Measurements from ENCODE around the gene CHI3L1.

The CHI3L1 gene

DNA sequence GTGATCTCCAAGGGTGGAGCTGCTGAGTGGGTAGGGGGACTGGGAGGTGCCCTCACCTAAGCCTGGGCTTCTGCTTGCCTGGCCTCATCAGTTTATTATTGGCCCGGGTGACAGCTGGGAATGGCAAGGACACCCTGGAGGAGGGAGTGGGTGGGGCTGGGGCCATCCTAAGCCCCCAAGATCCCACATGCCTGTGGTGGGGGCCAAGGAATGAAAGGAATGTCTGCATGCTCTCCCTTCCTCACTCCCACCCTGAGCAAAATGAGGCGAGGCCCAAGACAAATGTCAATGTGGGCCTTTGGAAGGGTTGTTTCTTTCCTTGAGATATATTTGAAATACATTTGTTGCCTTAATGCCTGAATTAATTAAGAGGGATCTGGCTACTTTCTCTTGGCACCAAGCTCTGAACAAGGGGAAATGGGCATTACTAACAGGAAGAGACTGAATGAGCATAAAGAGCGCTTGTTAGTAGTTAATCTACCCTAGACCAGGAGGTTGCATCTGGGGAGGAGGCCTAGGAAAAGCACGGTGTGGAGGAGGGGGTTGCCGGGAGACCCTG lies 19.7 kb upstream of the CHI3L1 start:
- DNase-seq (ENCODE audit: low read depth in 2 of 2) = no peak

DNA sequence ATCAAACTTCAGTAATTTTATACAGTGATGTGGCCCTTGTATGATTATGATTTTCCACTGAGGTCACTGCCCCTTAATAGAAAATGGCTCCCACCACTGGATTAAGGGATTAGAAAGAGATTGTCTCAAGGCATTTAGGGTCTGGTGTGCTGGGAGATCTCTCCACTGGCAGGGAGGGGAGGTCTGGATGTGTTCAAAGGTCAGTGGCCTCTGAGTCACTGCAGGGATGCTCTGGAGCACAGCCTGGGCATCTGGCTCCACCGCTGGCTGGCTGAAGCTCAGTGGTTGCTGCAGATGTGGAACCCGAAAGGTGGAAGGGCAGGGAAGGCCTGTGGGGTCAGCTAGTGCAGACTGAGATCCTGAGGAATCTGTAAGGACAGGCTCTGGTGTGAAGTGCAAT lies 18.3 kb upstream of the CHI3L1 start:
- no peak for DNase-seq (ENCODE audit: low read depth in 2 of 2)

DNA sequence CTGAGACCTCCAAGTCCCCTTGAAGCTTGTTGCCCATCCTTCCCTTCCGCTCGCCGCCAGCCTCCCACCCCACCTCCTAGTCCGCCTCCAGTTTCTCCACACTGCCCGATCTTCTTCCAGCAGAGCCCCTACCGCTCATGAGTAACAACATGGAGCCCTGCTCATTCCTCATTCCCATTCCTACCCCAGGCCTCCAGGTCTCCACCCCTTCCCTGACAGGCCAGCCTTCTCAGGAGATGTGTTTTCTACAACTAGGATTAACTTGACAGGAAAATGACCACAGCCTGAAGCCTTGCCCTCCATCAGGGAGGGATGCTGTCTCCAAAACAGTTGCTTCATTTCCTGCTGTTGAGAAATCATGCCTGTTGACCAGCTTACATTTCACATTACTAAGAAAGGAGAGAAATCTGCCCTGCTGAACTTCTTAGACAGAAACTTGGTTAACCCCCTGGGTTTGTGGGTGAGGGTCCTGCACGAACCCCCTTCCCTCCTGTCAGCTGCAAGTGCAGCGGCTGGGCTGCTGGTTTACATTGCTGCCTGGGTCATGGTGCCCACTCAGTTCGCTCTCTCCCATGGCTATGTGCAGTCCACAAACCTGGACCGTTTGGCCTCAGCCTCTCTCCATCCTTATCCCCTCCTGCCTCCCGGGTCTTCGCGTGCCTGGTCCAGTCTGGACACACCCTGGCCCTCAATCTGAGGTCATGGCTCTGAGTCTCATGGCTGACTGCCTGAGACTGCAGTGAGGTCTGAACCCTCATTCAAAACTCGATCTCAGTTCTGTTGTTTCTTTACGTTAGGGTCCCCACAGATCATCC lies 16.1 kb upstream of the CHI3L1 start:
- no peak for DNase-seq (ENCODE audit: low read depth in 2 of 2)

- no peak for DNase-seq (ENCODE audit: low read depth in 2 of 2)
Measured at GRCh38 chr1:203201516-203202205, 15.2 kb upstream of the CHI3L1 start.

DNA sequence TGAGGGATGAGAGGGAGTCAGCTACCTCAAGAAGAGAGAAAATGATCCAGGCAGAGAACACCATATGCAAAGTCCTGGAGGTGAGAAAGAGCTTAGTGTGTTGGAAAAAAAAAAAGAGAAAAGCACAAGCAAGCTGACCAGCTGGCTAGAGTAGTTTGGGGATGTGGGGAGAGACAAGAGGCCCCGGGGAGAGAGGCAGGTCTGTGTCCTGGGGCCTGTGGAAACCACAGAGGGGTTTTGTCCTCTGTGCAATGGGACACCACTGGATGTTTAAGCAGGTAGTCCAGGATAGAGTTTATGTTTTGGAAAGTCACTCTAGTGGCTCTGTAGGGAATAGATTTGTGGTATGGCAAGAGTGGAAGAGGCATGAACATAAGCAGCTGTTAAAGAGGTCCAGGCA lies 14.4 kb upstream of the CHI3L1 start:
- no peak for DNase-seq (ENCODE audit: low read depth in 2 of 2)

DNA sequence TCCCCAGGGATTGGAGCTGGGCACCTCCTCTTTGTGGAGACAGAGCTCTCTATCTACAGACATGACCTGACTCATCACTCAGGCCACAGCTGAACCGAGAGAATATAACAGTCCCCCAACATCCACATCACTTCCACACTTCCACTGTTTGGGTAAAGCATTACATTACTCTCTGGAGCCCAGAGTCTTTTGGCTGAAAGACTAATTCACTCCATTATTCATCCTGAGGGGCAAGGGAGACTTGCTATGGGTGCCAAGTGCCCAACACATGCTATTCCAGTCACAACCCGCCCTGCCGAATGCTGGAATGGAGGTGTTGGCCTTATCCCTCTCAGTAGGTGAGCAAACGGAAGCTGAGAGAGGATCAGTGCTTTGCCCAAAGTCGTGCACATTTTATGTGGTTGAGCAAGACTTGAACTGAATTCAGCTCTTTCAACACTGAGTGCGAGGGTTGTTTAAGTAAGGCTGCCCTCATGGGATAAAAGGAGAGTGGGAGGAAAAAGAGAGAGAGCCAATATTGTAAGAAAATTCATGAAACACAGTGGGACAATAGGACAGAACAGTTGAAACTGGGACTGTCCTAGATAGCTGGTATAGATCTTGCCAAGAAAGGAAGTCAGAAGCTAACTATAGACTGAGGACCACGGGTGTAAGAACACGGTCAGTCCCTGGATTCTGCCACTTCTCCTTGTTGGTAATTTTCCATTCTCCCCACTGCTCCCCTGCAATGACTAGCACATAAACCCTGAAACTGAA lies 13.5 kb upstream of the CHI3L1 start:
- DNase-seq (ENCODE audit: low read depth in 2 of 2) = no peak

DNA sequence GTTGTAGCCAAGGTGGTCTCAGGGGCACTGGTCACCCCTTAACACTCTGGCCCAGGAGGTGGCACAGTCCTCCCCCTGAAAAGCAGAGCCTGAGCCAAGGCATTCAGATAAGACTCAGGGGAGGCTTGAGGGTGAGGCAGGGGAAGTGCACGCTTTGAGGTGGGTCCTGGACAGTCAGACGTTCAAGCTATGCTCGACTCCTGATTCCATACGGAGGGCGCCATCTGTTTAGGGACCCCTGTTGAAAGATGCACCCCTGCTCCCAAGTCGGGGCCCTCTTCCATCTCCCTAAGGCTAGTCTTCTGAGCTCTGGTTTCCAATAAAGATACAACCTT lies 12.9 kb upstream of the CHI3L1 start:
- no peak for DNase-seq (ENCODE audit: low read depth in 2 of 2)

DNA sequence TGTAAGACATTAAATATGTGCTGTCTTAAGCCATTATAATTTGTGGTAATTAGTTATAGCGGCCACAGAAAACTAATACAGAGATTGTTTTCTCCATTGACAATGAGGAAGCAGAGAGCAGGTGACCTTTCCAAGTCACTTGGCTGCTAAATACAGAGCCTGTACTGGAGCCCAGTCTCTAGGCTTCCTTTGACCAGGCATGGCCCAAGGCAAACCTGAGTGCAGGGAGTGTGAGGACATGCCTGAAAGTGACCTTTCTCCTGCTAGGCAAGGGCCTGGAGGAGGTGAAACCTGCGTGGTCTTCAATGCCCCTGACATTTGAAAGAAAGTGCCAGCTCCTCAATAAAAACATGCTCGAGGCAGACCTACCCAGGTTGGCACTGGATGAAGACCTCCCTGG lies 12.5 kb upstream of the CHI3L1 start:
- no peak for DNase-seq (ENCODE audit: low read depth in 2 of 2)

DNA sequence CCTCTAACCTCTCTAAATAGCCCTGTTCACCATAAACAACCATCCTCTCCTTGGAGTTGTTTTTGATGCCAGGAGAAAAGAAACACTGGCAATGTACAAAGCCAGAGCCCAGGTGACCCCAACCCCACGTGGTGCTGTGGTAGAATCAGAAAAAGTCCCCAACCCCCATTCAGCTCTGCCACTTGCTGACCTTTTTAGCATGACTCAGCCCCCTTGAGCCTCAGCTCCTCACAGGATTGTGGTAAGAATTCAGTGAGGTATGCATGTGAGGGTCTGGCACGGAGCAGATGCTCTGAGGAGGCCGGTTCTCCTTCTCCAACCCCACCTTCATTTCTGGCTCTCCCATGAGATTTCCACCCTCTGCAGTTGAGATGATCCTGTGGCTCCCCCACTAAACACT lies 11.1 kb upstream of the CHI3L1 start:
- DNase-seq (ENCODE audit: low read depth in 2 of 2) = no peak

DNA sequence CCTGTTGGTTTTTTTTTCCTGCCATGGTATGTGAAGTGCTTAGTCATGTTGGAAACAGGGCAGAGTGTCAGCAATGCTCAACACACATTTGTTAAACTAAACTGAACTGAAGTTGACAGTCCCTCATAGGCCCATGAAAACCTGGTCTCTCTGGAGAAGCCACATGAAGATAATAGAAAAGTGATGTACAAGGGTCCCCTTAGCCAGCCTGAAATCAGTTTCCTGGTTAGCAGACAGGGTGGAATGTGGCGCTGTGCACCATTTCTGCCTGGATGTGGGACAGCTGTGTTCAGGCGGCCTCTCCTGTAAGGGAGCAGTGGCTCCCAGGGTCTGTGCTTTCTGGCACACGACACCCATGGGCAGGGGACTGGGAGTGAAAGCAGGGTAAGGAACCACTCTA lies 9.9 kb upstream of the CHI3L1 start:
- DNase-seq (ENCODE audit: low read depth in 2 of 2) = no peak

DNA sequence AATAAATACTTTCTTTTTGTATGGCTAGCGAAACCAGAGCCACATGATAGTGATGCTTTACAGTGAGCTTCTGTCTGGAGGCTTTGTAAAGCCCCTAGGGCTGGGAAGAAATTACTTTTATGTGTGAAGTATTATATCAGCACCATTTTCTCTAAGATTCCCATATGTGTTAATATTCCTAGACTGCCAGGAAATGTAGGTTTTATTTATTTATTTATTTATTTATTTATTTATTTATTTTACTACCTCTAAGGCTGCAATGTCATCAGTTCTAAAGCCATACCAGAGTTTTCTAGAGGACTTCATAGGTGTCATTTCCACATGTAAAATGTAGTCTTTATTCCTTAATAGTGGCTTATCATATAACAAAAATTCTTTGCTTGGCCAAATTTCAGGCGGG lies 4.4 kb upstream of the CHI3L1 start:
- no peak for DNase-seq (ENCODE audit: low read depth in 2 of 2)

DNA sequence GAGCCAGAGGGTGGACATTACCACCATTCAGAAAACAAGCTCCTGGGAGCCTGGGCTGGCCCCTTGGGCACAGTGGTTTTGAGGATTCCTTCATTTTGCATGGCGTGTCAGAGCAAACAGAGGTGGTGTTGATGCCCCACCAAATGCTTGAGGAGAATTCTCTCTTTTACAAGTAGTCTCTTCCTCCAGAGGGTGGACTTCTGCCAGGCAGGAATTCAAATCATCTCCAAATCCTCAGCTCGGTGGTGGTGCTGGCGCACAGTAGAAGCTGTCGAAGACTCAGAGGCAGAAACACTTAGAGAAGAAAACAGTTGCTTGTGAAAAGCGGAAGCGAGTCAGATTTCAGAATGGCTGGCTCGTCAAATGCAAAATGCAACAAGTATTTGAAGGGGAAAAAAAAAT lies 3.4 kb upstream of the CHI3L1 start:
- DNase-seq (ENCODE audit: low read depth in 2 of 2) = no peak

- DNase-seq (ENCODE audit: low read depth in 2 of 2) = no peak
Measured at GRCh38 chr1:203188686-203189232, 2.3 kb upstream of the CHI3L1 start.

GRCh38 chr1:203187689-203188264 lies 1.3 kb upstream of the CHI3L1 start:
- DNase-seq (ENCODE audit: low read depth in 2 of 2) = no peak

DNA sequence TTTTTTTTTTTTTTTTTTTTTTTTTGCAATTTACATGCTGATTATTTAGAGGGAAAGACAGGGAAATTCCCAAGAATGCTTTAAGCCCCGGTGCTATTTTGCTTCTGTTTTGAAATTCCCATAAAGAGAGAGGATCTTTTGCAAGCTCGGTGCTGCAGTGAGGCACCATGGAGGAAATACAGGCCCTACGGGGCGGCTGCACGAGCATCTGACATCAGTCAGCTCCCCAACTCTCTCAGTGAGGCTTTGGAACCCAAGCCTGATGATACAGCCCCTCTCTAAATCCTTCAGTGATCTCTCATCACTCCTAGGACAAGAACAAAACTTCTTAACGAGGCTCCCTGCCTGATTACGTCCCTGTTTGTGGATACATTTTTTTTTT lies 791 bp upstream of the CHI3L1 start:
- no peak for DNase-seq (ENCODE audit: low read depth in 2 of 2)

DNA sequence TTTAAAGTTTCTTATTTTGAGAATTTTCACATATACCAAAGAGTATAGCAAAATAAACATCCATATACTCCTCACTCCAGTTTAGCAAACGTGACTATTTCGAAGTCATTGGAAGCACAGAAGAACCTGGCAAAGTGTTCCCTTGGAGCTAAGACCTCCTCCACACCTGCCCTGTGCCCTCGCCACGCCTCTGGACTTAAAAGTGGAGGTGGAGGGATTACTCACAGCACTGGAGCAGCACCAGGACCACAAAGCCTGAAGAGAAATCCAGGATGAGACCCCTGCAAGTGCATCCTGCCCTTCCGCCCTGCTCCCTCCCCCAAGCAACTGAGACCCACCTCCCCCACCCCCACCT lies 436 bp downstream of the CHI3L1 start:
- DNase-seq (ENCODE audit: low read depth in 2 of 2) = no peak

DNA sequence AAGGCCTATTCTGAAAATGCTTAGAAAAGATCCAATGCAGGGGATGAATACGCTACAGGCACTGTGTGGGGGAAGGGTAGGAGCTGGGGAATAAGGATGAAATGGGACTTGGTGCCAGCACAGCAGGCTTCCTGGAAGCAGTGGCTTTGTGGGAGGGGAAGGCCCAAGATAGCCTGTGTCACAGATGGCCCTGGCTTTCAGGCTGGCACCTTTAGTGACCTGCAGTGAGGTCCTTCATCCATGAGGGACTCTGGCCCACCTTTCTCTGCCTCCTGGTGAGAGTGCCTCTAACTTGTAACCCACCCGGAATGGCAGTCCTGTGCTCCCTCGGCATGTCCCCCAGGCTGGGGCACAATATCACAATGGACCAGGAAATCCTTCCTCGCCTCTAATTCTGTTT lies 919 bp downstream of the CHI3L1 start:
- DNase-seq (ENCODE audit: low read depth in 2 of 2) = no peak

- DNase-seq (ENCODE audit: low read depth in 2 of 2) = no peak
Measured at GRCh38 chr1:203185061-203185461, 1.4 kb downstream of the CHI3L1 start.

DNA sequence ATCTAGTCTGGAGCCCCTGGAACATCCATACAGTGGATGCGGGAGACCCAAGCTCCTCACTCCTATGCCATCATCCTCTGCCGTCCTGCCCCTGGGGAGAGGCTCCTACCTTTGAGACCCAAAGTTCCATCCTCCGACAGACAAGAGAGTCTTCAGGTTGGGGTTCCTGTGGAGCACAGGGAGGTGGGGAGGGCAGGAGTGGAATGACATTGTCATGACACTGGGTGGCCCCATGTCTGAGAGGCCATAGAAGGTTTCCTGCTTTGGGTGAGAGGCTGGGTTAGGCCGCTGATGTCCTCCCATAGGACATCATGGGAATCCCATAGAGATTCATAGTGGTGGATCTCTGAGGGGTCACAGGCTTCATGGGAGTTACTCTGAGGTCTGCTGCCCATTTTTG lies 2.0 kb downstream of the CHI3L1 start:
- no peak for DNase-seq (ENCODE audit: low read depth in 2 of 2)

DNA sequence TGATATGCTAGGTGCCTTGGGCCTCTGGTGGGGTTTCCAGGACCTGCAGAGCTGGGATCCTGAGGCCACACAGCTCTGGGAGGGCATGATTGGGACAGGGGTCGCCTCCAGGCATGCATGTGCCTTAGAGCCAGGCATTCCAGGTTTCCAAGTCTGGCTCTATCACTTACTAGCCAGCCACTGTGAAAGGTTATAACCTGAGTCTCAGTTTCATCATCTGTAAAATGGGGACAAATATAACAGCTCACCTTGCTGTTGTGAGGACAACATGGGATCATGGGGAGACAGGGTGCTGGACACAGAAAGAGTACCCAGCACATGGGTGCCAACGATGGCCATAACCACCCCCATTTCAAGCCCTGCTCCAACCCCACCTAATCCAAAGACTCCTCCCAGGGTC lies 2.7 kb downstream of the CHI3L1 start:
- DNase-seq (ENCODE audit: low read depth in 2 of 2) = no peak

DNA sequence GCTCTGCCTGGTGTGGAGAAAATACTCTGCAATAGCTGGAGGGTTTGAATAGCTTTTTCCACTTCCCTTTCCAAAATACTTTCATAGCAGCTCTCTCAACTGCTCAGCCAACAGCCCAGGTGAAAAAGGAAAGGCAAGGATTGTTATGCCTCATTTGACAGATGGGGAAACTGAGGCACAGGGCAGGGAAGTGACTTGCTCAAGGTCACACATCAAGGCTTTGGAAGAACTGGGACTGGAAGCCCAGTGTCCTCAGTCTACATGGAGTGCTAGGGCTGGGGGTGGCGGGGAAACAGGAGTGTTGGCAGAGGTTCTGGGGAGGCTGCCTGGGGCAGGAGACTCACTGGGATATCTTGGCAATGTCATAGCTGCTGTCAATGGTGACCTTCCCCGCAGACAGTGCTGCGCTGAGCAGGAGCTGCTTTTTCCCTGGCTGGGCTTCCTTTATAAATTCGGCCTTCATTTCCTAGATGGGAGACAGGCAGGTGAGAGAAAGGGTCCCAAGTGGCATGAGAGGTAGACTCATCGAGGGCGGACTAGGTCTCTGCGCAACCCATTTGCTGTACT lies 4.0 kb downstream of the CHI3L1 start:
- DNase-seq (ENCODE audit: low read depth in 2 of 2) = no peak

Measured in stimulated activated CD8-positive, alpha-beta memory T cell treated with anti-CD3 and anti-CD28 coated beads, Interleukin-2, amount 100 ng/mL, for 48 hours (primary cell).